ENCODE results near the gene HERC2.

HERC2 gene

GRCh38 chr15:28103831-28104230 lies 218.1 kb downstream of the HERC2 start:
- WGBS (ENCODE audit: extremely low coverage, insufficient coverage, low lambda C conversion rate) = no CpG with 5 or more reads among the region's 10 CpGs
- Histone ChIP-seq H3K56ac (ENCODE audit: low read length) (no peak overlapping the region), H3K4me2 (ENCODE audit: low read length) (no peak overlapping the region), H3K4me1 (ENCODE audit: control insufficient read depth, low read depth, low read length) (no peaks in the 10 kb centered on the region), H2BK5ac (ENCODE audit: low read length) (no peak overlapping the region), H3K36me3 (ENCODE audit: control insufficient read depth, insufficient read depth, low read length) (no peaks in the 10 kb centered on the region), H3K27me3 (ENCODE audit: insufficient read depth, low read length, poor library complexity) (peaks cover 1% of the 10 kb centered on the region), H3K4ac (ENCODE audit: low read depth, low read length) (no peak overlapping the region), H3K27ac (ENCODE audit: low read depth, low read length) (no peak overlapping the region), H3K79me2 (ENCODE audit: control insufficient read depth, insufficient read depth, low read length) (no peaks in the 10 kb centered on the region), H3K18ac (ENCODE audit: low read length) (no peak overlapping the region), H3K9ac (ENCODE audit: low read length) (no peak overlapping the region), H2BK15ac (replicated peaks; ENCODE audit: low read depth) (no peak overlapping the region), H3K79me1 (ENCODE audit: low read length) (no peaks in the 10 kb centered on the region), H3K23ac (ENCODE audit: low read length) (no peak overlapping the region), H4K5ac (ENCODE audit: low read length) (no peak overlapping the region), H4K8ac (ENCODE audit: low read depth, low read length) (no peak overlapping the region), H2AK5ac (ENCODE audit: low read length) (no peak overlapping the region), H2BK120ac (ENCODE audit: low read depth, low read length) (no peak overlapping the region), H3K4me3 (ENCODE audit: low read length) (no peak overlapping the region)
- DNase-seq = no peak

- Histone ChIP-seq H3K27me3 (ENCODE audit: insufficient read depth, low read length, poor library complexity) (peaks cover 14% of the 10 kb centered on the region), H3K23ac (ENCODE audit: low read length) (no peak overlapping the region), H4K5ac (ENCODE audit: low read length) (no peak overlapping the region), H3K4ac (ENCODE audit: low read depth, low read length) (no peak overlapping the region), H3K36me3 (ENCODE audit: control insufficient read depth, insufficient read depth, low read length) (no peaks in the 10 kb centered on the region), H3K18ac (ENCODE audit: low read length) (no peak overlapping the region), H2BK15ac (replicated peaks; ENCODE audit: low read depth) (no peak overlapping the region), H3K79me1 (ENCODE audit: low read length) (no peaks in the 10 kb centered on the region), H3K4me3 (ENCODE audit: low read length) (no peak overlapping the region), H3K56ac (ENCODE audit: low read length) (no peak overlapping the region), H4K8ac (ENCODE audit: low read depth, low read length) (no peak overlapping the region), H3K4me1 (ENCODE audit: control insufficient read depth, low read depth, low read length) (peaks cover 2% of the 10 kb centered on the region), H2BK120ac (ENCODE audit: low read depth, low read length) (no peak overlapping the region), H2BK5ac (ENCODE audit: low read length) (no peak overlapping the region), H3K9ac (ENCODE audit: low read length) (no peak overlapping the region), H3K27ac (ENCODE audit: low read depth, low read length) (no peak overlapping the region), H2AK5ac (ENCODE audit: low read length) (no peak overlapping the region), H3K4me2 (ENCODE audit: low read length) (no peak overlapping the region), H3K79me2 (ENCODE audit: control insufficient read depth, insufficient read depth, low read length) (no peaks in the 10 kb centered on the region)
- DNase-seq = no peak
- WGBS (ENCODE audit: extremely low coverage, insufficient coverage, low lambda C conversion rate) = no CpG with 5 or more reads among the region's 10 CpGs
Measured at GRCh38 chr15:28101983-28102441, 220.0 kb downstream of the HERC2 start.

- no peak overlapping the region for H3K18ac ChIP-seq (ENCODE audit: low read length)
- no peak overlapping the region for H3K4me2 ChIP-seq (ENCODE audit: low read length)
- WGBS (ENCODE audit: extremely low coverage, insufficient coverage, low lambda C conversion rate) = no CpG with 5 or more reads among the region's 8 CpGs
- no peak overlapping the region for H3K27ac ChIP-seq (ENCODE audit: low read depth, low read length)
- no peak overlapping the region for H2BK120ac ChIP-seq (ENCODE audit: low read depth, low read length)
- no peak overlapping the region for H4K8ac ChIP-seq (ENCODE audit: low read depth, low read length)
- peaks cover 2% of the 10 kb centered on the region for H3K4me1 ChIP-seq (ENCODE audit: control insufficient read depth, low read depth, low read length)
- no peak overlapping the region for H3K9ac ChIP-seq (ENCODE audit: low read length)
- no peak overlapping the region for H2BK15ac ChIP-seq (replicated peaks; ENCODE audit: low read depth)
- H2AK5ac ChIP-seq (ENCODE audit: low read length) = no peak overlapping the region
- H3K27me3 ChIP-seq (ENCODE audit: insufficient read depth, low read length, poor library complexity) = peaks cover 16% of the 10 kb centered on the region
- no peak overlapping the region for H3K56ac ChIP-seq (ENCODE audit: low read length)
- no peak overlapping the region for H3K23ac ChIP-seq (ENCODE audit: low read length)
- no peak for DNase-seq
- H3K79me1 ChIP-seq (ENCODE audit: low read length) = no peaks in the 10 kb centered on the region
- H3K79me2 ChIP-seq (ENCODE audit: control insufficient read depth, insufficient read depth, low read length) = no peaks in the 10 kb centered on the region
- H3K4me3 ChIP-seq (ENCODE audit: low read length) = no peak overlapping the region
- no peaks in the 10 kb centered on the region for H3K36me3 ChIP-seq (ENCODE audit: control insufficient read depth, insufficient read depth, low read length)
- no peak overlapping the region for H4K5ac ChIP-seq (ENCODE audit: low read length)
- H3K4ac ChIP-seq (ENCODE audit: low read depth, low read length) = no peak overlapping the region
- no peak overlapping the region for H2BK5ac ChIP-seq (ENCODE audit: low read length)
Measured at GRCh38 chr15:28101201-28101600, 220.8 kb downstream of the HERC2 start.

GRCh38 chr15:28100516-28101195 lies 221.3 kb downstream of the HERC2 start:
- Histone ChIP-seq H3K23ac (ENCODE audit: low read length) (no peak overlapping the region), H3K4ac (ENCODE audit: low read depth, low read length) (no peak overlapping the region), H4K8ac (ENCODE audit: low read depth, low read length) (no peak overlapping the region), H2BK5ac (ENCODE audit: low read length) (no peak overlapping the region), H3K56ac (ENCODE audit: low read length) (no peak overlapping the region), H3K4me2 (ENCODE audit: low read length) (no peak overlapping the region), H2BK15ac (replicated peaks; ENCODE audit: low read depth) (no peak overlapping the region), H3K79me1 (ENCODE audit: low read length) (no peaks in the 10 kb centered on the region), H3K36me3 (ENCODE audit: control insufficient read depth, insufficient read depth, low read length) (no peaks in the 10 kb centered on the region), H3K4me1 (ENCODE audit: control insufficient read depth, low read depth, low read length) (peaks cover 2% of the 10 kb centered on the region), H3K9ac (ENCODE audit: low read length) (no peak overlapping the region), H2BK120ac (ENCODE audit: low read depth, low read length) (no peak overlapping the region), H3K27ac (ENCODE audit: low read depth, low read length) (no peak overlapping the region), H4K5ac (ENCODE audit: low read length) (no peak overlapping the region), H3K18ac (ENCODE audit: low read length) (no peak overlapping the region), H3K27me3 (ENCODE audit: insufficient read depth, low read length, poor library complexity) (peaks cover 16% of the 10 kb centered on the region), H3K4me3 (ENCODE audit: low read length) (no peak overlapping the region), H2AK5ac (ENCODE audit: low read length) (no peak overlapping the region), H3K79me2 (ENCODE audit: control insufficient read depth, insufficient read depth, low read length) (no peaks in the 10 kb centered on the region)
- WGBS (ENCODE audit: extremely low coverage, insufficient coverage, low lambda C conversion rate) = no CpG with 5 or more reads among the region's 20 CpGs
- no peak for DNase-seq

- no CpG with 5 or more reads among the region's 16 CpGs for WGBS (ENCODE audit: extremely low coverage, insufficient coverage, low lambda C conversion rate)
- H2BK120ac ChIP-seq (ENCODE audit: low read depth, low read length) = no peak overlapping the region
- no peak overlapping the region for H3K23ac ChIP-seq (ENCODE audit: low read length)
- H3K27ac ChIP-seq (ENCODE audit: low read depth, low read length) = no peak overlapping the region
- no peak overlapping the region for H3K18ac ChIP-seq (ENCODE audit: low read length)
- no peaks in the 10 kb centered on the region for H3K36me3 ChIP-seq (ENCODE audit: control insufficient read depth, insufficient read depth, low read length)
- no peak overlapping the region for H4K8ac ChIP-seq (ENCODE audit: low read depth, low read length)
- H3K9ac ChIP-seq (ENCODE audit: low read length) = peak overlapping the region; percentile 29
- H3K4me2 ChIP-seq (ENCODE audit: low read length) = peak overlapping the region; percentile 51
- no peak overlapping the region for H4K5ac ChIP-seq (ENCODE audit: low read length)
- no peaks in the 10 kb centered on the region for H3K79me2 ChIP-seq (ENCODE audit: control insufficient read depth, insufficient read depth, low read length)
- H3K27me3 ChIP-seq (ENCODE audit: insufficient read depth, low read length, poor library complexity) = peaks cover 18% of the 10 kb centered on the region
- no peak for DNase-seq
- peaks cover 2% of the 10 kb centered on the region for H3K4me1 ChIP-seq (ENCODE audit: control insufficient read depth, low read depth, low read length)
- H3K56ac ChIP-seq (ENCODE audit: low read length) = peak overlapping the region; percentile 62
- no peak overlapping the region for H2AK5ac ChIP-seq (ENCODE audit: low read length)
- H3K4ac ChIP-seq (ENCODE audit: low read depth, low read length) = no peak overlapping the region
- no peak overlapping the region for H3K4me3 ChIP-seq (ENCODE audit: low read length)
- H3K79me1 ChIP-seq (ENCODE audit: low read length) = no peaks in the 10 kb centered on the region
- no peak overlapping the region for H2BK5ac ChIP-seq (ENCODE audit: low read length)
- H2BK15ac ChIP-seq (replicated peaks; ENCODE audit: low read depth) = no peak overlapping the region
Measured at GRCh38 chr15:28099555-28100140, 222.3 kb downstream of the HERC2 start.
